Dermis blood vessel endothelial cell (primary cell): Measurements from ENCODE around the gene APC. TPM values are rescaled to one million over a fixed set of nuclear protein-coding genes. Genes with fewer than 3 reads are reported as not detected.
"Not testable (repeated sequence)": the region's sequence is repeated elsewhere in the genome, so short reads cannot be mapped to it uniquely, and the experiment has no call there.

ENCODE experiments used
- DNase-seq: peaks from one replicate; pipeline ENCODE4 v3.0.0; 2010
- total RNA-seq: library from RNA; depleted of rRNA; stranded (reverse); fragments of >200 nt; gene quantifications from 2 replicates; pipeline ENCODE4 v1.2.3, GENCODE V29; 2014

APC gene
- total RNA-seq, 1 donor from 2014 or later, result 80.0 TPM

DNA sequence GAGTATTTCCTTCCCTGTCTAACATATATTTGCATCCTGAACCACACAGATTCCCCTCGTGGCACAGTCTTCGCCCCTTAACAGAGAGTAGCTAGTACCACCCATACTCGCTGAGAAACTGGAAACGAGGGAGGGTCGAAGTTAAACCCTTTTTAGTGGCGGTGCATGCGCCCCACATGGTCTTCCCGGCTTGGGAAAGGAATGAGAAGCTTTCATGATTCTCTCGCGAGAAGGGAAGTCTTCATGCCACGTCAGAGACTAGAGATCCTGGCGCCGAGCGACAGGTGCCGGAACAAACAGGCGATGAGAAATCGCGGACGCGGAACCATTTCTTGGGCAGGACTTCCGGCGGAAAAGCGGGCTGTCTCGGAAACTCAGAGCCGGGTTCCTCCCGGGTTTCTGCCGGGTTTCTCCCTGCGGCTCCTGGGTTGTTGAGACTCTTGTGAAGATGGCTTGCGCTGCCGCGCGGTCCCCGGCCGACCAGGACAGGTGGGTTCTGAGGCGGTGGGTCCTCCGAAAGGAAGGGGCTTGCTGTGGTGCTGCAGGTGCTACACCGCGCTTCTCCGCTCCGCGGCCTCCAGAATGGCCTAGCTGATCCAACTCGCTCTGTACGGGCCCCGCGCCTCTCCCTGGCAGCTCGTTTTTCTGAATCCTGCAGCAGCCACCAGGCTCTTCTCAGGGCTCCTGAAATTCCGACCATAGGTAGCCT is 123.4 kb downstream of the APC start, which contains the start of gene SRP19:
Gene SRP19 (plus strand): TSS at position 359 of the 709 bp plus-strand sequence. CDS start 90 bp downstream, at position 449.
- peak; percentile 99 for DNase-seq

DNA sequence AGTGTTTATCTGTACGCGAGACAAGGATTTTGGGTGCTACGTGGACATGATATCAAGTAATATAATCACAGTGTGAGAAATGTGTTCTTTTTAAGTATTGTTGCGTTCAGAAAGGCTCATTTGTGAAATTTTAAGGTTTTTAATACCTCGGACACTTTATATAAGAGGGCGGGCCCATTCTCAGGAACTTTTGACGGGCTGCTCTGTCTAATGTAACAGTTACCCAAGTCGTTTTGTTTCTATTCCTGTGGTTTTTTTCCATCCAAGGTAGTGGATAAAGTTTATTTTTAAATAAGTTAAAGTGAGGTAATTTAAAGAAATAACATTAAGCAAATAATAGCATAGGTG is 123.9 kb downstream of the APC start:
- peak; percentile 5 for DNase-seq

DNA sequence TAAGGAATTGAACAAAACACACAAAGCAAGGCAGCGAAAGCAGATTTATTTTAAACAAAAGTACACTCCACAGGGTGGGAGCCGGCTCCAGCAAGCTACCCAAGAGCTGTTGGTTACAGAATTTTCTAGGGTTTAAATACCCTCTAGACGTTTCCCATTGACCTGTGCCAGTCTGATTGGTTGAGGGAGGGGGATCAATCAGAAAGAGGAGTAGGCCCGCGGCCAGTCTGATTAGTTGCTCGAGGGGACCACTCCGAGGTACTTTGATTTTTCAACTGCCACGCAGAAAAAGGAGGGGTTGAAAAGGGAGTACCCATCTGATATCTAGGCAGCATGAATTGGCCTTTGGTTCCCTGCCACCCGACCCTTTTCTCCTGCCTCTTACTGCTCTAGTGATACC is 124.4 kb downstream of the APC start:
- DNase-seq, result peak; percentile 28

DNA sequence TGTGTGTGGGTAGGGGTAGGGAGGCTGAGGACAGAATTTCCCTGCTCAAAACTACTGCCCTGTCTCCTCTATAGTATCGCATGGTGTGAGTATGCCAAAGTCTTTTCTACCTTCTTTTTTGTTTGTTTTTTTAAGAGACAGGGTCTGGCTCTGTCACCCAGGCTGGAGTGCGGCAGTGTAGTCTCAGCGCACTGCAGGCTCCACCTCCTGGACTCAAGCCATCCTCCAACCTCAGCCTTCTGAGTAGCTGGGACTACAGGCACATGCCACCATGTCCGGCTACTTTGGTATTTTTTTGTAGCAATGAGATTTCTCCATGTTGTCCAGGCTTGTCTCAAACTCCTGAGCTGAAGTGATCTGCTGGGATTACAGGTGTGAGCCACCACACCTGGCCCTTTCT is 125.9 kb downstream of the APC start:
- peak; percentile 12 for DNase-seq

DNA sequence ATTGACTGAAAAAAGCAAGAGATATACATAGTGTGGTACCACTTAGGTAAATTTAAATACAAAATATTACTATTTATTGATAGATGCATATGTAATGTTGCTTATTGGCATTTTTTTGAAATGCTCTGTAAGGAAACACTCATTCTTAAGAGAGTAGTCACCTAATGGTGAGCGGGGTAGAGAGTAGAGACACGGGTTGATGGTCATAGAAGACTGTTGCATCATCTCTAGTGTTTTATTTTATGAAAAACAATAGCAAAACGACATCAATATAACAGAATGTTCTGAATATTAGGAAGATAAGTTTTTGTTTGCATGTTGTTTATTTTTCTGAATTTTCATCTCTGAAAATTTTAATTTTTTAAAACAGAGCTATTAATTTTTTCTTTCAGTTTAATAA is 127.4 kb downstream of the APC start:
- DNase-seq, result no peak

DNA sequence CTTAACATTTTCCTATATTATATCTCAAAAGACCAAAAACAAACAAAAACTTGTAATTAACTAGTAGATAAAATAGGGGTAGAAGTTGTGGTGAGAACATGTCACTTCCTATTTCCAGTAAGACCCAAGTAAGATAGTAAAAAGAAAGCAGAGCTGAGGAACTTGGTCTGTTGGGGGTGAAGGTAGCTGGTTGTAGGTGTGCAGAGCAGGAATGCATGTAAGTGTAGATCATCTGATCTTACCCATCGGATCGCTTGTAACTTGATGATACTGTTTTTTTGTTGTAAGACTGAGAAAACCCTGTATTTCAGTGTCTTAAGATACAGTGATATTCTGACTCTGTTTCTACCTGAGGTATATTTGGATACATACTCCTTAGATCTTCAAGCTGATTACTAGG is 129.1 kb downstream of the APC start:
- DNase-seq, result no peak

DNA sequence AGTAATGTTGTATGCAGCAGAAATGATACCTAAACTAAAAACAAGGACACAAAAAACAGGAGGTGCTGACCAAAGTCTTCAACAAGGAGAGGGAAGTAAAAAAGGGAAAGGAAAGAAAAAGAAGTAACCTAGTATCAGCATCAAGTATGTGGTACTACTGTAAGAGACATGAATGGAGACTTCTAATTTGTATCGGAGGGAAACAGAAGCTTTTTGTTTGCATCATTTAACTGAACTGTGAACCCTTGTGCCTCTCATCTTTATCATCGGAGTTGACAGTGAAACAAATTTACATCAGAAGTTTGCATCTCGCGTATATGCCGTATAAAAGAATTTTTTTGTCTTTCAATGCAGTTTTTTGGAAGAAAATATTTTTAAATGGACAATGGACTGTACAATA is 129.7 kb downstream of the APC start:
- no peak for DNase-seq

DNA sequence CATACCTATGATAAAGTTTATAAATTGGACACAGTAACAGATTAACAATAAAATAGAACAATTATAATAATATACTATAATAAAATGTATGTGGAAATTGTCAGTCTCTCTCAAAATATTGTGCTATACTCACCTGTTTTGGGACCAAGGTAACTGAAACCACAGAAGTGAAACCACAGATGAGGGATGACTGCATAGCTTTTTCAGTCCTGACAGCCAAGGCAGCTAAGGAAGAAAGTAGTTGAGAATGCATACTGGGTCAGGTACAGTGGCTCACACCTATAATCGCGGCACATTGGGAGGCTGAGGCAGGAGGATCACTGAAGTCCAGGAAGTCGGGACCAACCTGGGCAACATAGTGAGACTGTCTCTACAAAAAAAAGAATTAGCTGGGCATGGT is 132.3 kb downstream of the APC start:
- DNase-seq, result no peak

DNA sequence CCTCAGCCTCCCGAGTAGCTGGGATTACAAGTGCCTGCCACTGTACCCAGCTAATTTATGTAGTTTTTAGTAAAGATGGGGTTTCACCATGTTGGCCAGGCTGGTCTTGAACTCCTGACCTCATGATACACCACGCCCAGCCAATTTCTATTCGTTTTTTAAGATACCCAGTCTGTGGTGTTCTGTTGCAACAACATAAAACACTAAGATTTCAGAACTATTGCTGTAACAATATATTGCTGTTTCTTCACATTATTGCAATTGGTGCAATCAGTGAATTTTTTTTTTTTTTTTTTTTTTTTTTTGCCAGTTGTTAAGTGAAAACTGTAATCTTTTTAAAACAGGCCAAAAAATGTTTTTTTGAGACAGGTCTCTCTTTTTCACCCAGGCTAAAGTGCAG is 133.3 kb downstream of the APC start:
- DNase-seq, result no peak

DNA sequence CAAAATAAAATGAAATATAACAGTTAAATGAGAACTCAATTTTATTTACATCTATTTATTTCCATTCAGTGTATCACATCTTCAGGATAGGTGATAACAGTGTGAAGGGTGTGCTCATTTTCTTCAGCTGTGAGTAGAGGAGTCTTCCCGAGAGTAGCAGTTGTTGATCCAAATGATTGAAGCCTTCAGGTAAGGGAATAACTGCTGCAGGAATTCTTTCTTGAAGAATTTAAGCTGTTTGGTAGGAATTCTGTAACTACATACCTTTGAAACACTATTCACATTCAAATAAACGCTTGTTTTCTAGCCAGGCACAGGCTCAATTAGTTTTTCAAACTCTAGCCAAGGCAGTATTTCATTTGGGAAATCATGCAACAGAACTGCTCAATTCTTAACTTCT is 138.7 kb downstream of the APC start:
- DNase-seq, result no peak

DNA sequence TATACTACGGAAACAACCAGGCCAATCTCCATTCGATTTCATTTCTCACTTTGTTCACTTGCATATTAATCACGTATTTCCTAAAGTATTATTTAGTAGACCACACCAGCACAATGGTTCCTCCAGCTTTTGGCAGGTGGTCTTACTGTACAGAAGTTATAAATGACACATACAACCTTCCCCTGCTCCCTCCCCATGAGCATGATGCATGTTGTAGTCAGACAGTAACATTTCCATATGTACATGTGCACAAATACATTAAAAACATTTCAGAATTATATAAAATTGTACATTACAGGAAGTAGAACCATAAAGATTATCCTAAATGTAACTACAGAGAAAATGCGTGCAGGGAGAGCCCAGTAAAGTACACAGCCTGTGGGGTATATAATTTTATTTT is 140.4 kb downstream of the APC start:
- DNase-seq, result no peak

DNA sequence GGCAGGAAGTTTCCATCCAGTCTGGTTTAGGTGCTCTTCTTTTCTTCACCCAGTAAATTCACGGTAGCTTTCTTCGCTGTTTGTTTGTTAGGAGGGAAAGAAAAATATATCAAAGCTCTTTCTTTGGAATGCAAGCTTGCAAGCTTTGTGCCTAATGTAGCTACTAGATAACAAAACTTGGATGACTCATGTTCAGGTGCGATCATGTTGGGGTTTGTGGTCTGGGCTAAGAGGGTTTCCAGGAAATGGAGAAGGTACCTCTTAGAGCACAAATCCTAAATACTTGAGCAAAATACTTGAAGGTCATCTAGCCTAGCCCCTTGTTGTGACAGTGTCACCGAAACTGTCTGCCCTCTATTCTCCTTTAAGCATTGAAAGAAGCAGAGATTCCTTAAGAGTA is 141.1 kb downstream of the APC start:
- DNase-seq, result peak; percentile 41

DNA sequence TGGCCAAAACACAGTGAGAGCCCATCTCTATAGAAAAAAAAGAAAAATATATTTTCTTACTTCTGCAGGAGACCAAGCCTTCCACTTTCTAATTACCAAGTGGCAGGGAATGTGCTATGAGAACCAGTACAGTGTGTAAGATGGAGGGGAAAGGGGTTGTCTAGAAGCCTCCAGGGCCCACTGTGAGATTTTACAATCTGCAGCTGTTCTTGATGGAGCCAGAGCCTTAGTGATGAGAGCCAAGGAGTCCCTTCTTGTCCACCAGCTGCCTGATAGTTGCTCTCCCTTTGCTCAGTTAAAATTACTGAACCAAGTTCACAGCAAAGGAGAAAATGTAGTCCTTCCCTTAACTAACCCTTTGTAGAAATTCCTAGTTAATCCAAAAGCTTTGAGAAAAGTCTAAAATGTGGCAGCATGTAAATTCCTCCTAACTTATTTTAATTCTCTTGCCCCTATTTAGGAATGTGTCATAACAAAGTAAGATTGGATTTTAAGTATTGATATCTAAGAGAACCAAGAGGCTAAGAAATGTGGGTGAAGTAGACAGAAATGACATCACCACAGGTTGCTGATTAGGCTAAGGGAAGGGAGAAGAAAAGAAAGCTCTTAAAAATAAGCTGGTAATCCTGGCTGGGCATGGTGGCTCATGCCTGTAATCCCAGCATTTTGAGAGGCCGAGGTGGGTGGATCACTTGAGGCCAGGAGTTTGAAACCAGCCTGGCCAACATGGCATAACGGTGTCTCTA is 142.7 kb downstream of the APC start:
- no peak for DNase-seq

DNA sequence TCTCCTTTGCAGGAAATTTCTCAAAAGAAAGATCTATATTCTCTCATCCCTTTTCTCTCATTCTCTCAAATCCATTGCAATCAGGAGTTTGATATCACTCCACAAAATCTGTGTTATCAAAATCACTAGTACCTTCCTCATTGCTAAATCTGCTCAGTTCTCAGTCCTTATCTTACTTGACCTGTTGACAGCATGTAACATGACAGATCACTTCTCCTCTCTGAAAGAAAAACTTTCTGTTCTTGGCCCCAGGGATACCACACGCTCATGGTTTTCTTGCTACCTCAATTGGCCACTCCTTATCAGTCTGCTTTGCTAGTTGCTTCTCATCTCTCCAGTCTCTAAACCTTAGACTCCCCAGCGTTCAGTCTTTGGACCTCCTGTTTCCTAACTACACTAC is 145.5 kb downstream of the APC start:
- DNase-seq, result no peak

DNA sequence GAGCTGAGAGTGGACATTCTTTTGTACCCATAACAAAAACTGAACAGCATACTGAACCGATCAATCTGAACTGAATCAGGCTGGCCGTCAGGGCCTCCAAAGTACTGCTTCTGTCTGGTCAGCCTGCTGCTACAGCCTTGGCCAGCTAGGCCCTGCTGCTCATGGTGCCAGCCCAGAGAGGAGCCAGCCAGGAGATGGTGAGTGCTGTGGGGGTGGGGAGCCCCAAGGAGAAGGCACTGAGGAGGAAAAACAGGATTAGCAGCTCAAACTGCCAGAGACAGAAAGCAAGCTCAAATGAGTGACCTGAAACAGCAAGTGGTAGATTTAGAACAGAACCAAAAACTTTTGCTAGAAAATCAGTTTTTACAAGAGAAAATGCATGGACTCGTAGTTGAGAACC is 147.3 kb downstream of the APC start:
- DNase-seq, result no peak

DNA sequence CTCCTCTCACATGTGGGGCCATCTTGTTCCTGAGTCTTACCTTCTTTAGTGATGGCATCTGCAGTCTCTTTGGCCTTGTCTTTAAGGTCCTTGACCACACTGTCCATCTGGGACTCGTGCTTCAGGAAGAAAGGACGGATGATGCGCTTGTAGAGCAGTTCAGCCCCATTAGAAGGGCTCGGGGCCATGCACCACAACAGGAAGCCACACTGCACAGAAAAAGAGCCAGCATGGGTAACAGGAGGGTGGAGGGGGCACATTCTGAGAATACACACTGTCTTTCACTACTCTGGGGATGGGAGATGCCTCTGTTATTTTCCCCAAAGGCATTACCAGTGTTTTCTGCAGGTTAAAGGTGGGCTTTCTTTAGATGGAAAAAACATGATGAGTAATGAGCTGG is 149.3 kb downstream of the APC start:
- no peak for DNase-seq

DNA sequence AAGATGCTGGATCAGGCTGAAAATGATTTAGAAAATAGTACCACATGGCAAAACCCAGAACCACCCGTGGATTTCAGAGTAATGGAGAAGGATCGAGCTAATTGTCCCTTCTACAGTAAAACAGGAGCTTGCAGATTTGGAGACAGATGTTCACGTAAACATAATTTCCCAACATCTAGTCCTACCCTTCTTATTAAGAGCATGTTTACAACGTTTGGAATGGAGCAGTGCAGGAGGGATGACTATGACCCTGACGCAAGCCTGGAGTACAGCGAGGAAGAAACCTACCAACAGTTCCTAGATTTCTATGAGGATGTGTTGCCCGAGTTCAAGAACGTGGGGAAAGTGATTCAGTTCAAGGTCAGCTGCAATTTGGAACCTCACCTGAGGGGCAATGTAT is 154.4 kb downstream of the APC start:
- DNase-seq, result not testable (repeated sequence)

DNA sequence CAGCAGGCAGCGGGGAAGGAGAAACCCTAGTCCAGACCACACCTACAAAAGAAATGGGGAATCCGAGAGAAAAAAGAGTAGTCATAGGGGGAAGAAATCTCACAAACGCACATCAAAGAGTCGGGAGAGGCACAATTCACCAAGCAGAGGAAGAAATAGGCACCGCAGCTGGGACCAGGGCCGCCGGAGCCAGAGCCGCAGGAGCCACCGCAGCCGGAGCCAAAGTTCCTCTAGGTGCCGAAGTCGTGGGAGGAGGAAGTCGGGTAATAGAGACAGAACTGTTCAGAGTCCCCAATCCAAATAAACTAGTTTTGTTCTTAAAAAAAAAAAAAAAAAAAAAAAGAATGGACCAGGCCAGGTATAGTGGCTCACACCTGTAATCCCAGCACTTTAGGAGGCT is 155.1 kb downstream of the APC start:
- no peak for DNase-seq

DNA sequence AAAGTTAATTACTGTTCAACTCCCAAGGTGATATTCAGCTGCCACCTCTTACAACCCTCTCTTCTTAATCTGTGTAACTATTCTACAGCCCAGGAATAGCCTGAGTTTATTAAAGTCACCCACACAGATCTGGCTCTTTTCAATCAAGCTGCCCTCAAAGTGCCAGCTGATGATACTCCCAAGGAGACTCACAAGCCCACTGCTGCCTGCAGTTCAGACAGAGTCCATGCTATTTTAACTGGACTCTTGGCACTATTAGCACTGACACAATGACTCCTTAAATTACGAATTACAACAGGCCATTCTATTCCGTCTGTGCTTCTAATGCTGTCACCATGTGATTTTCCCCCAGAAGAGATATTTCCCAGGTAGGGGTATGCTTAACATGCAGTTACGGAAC is 158.0 kb downstream of the APC start:
- DNase-seq, result no peak

Other genes starting within 250 kb of the APC start
- 93.8 and 115 TPM in 2 replicates for gene SRP19, start 123.4 kb downstream of the APC start, total RNA-seq
- gene REEP5, start 184.3 kb downstream of the APC start, total RNA-seq, result 40.7 and 50.8 TPM in 2 replicates
- 55.7 and 67.2 TPM in 2 replicates for gene DCP2, start 238.9 kb downstream of the APC start, total RNA-seq